NCI-H1436 (cell line): ENCODE results near the gene BCAP31.
A peak's percentile ranks its signal among the peaks of the same experiment; 100 is the strongest.
"Not testable (repeated sequence)": the region's sequence is repeated elsewhere in the genome, so short reads cannot be mapped to it uniquely, and the experiment has no call there.

Source experiments
- DNase-seq: peaks from one replicate; lab custom pipeline; 2025; lab: John Stamatoyannopoulos, UW

BCAP31 gene

GRCh38 chrX:153693216-153694086 lies 30.7 kb downstream of the BCAP31 start:
- DNase-seq: no peak

GRCh38 chrX:153692611-153693156 lies 31.5 kb downstream of the BCAP31 start:
- DNase-seq: no peak

GRCh38 chrX:153692003-153692402 lies 32.2 kb downstream of the BCAP31 start:
- no peak for DNase-seq

GRCh38 chrX:153691032-153691827 lies 33.0 kb downstream of the BCAP31 start:
- DNase-seq: not testable (repeated sequence)

- no peak for DNase-seq
Observed at GRCh38 chrX:153690466-153690865, 33.7 kb downstream of the BCAP31 start.

- no peak for DNase-seq
Observed at GRCh38 chrX:153689654-153690465, 34.3 kb downstream of the BCAP31 start.

GRCh38 chrX:153688911-153689590 lies 35.1 kb downstream of the BCAP31 start:
- no peak for DNase-seq

GRCh38 chrX:153688506-153688905 lies 35.7 kb downstream of the BCAP31 start:
- no peak for DNase-seq

GRCh38 chrX:153688071-153688470 lies 36.1 kb downstream of the BCAP31 start:
- no peak for DNase-seq

- peak; percentile 68 for DNase-seq
Observed at GRCh38 chrX:153687121-153688039, 36.8 kb downstream of the BCAP31 start, which contains the start of gene SLC6A8. TSS of gene SLC6A8 (plus strand) at chrX:153687926. CDS start at chrX:153688575, 649 bp downstream.

- DNase-seq: no peak
Observed at GRCh38 chrX:153686711-153687110, 37.5 kb downstream of the BCAP31 start.

GRCh38 chrX:153685751-153686696 lies 38.2 kb downstream of the BCAP31 start:
- DNase-seq: no peak

- no peak for DNase-seq
Observed at GRCh38 chrX:153685156-153685536, 39.0 kb downstream of the BCAP31 start.

GRCh38 chrX:153684467-153685155 lies 39.6 kb downstream of the BCAP31 start:
- DNase-seq: no peak

- not testable (repeated sequence) for DNase-seq
Observed at GRCh38 chrX:153683486-153683885, 40.7 kb downstream of the BCAP31 start.

GRCh38 chrX:153681175-153681574 lies 43.0 kb downstream of the BCAP31 start:
- no peak for DNase-seq

GRCh38 chrX:153674219-153674851 lies 49.9 kb downstream of the BCAP31 start:
- no peak for DNase-seq
